ENCODE measurements around the gene ADARB2. TPM values are rescaled to one million over a fixed set of nuclear protein-coding genes. Genes with fewer than 3 reads are reported as not detected.
"Not testable (repeated sequence)": the region's sequence is repeated elsewhere in the genome, so short reads cannot be mapped to it uniquely, and the experiment has no call there.

The ADARB2 gene
- total and polyA plus RNA-seq, 3 experiments from 2014 or later: not detected

GRCh38 chr10:1162481-1163203 lies 574.7 kb downstream of the ADARB2 start:
- Mint-ChIP-seq H3K27ac (no peak overlapping the region), H3K27me3 (peaks cover 13 to 14% of the 10 kb centered on the region in 2 donors), H3K4me1 (no peaks in the 10 kb centered on the region), H3K4me3 (no peak overlapping the region), H3K36me3 (no peaks in the 10 kb centered on the region), H3K9me3 (no peaks in the 10 kb centered on the region)
- CTCF ChIA-PET: no interaction called here
- Histone ChIP-seq H3K4me1 (ENCODE audit: insufficient read depth, low read length) (no peaks in the 10 kb centered on the region), H3K27ac (ENCODE audit: low read depth, low read length) (no peak overlapping the region), H3K4me3 (ENCODE audit: low read length) (no peak overlapping the region), H3K36me3 (ENCODE audit: insufficient read depth, low read length) (no peaks in the 10 kb centered on the region), H3K27me3 (ENCODE audit: insufficient read depth, low read length, poor library complexity, severe bottlenecking) (no peaks in the 10 kb centered on the region), H3K9me3 (ENCODE audit: low read length) (no peaks in the 10 kb centered on the region)
- POLR2A ChIA-PET: no interaction called here
- no peak for DNase-seq

GRCh38 chr10:1161315-1161673 lies 576.0 kb downstream of the ADARB2 start:
- H3K27me3 ChIP-seq (ENCODE audit: insufficient read depth, low read length, poor library complexity, severe bottlenecking); H3K36me3 ChIP-seq (ENCODE audit: insufficient read depth, low read length); H3K4me1 Mint-ChIP-seq; H3K4me3 ChIP-seq (ENCODE audit: low read length); DNase-seq; CTCF ChIA-PET; POLR2A ChIA-PET; H3K27ac Mint-ChIP-seq; H3K4me1 ChIP-seq (ENCODE audit: insufficient read depth, low read length); H3K9me3 Mint-ChIP-seq; H3K9me3 ChIP-seq (ENCODE audit: low read length); H3K27ac ChIP-seq (ENCODE audit: low read depth, low read length); H3K36me3 Mint-ChIP-seq; H3K4me3 Mint-ChIP-seq: not testable (repeated sequence)
- peaks cover 10% of the 10 kb centered on the region in 2 donors for H3K27me3 Mint-ChIP-seq

GRCh38 chr10:1160561-1161314 lies 576.6 kb downstream of the ADARB2 start:
- POLR2A ChIA-PET: no interaction called here
- H3K27ac ChIP-seq (ENCODE audit: low read depth, low read length): peak overlapping the region; percentile 24
- H3K27me3 ChIP-seq (ENCODE audit: insufficient read depth, low read length, poor library complexity, severe bottlenecking): no peaks in the 10 kb centered on the region
- Mint-ChIP-seq H3K27me3 (peaks cover 7 to 10% of the 10 kb centered on the region in 2 donors), H3K4me1 (no peaks in the 10 kb centered on the region), H3K36me3 (no peaks in the 10 kb centered on the region), H3K27ac (peak overlapping the region in 1 of 8 donors; percentile 57), H3K9me3 (no peaks in the 10 kb centered on the region), H3K4me3 (no peak overlapping the region)
- H3K9me3 ChIP-seq (ENCODE audit: low read length): no peaks in the 10 kb centered on the region
- DNase-seq: no peak
- H3K4me3 ChIP-seq (ENCODE audit: low read length): no peak overlapping the region
- no peaks in the 10 kb centered on the region for H3K4me1 ChIP-seq (ENCODE audit: insufficient read depth, low read length)
- CTCF ChIA-PET: no interaction called here
- H3K36me3 ChIP-seq (ENCODE audit: insufficient read depth, low read length): no peaks in the 10 kb centered on the region

- H3K4me1 Mint-ChIP-seq: no peaks in the 10 kb centered on the region
- no peaks in the 10 kb centered on the region for H3K36me3 Mint-ChIP-seq
- H3K4me3 Mint-ChIP-seq: peak overlapping the region in 1 of 7 donors; percentile 76
These were observed 577.9 kb downstream of the ADARB2 start for GRCh38 chr10:1159131-1160061.

GRCh38 chr10:1158536-1158935 lies 578.8 kb downstream of the ADARB2 start:
- H3K27ac Mint-ChIP-seq; H3K36me3 ChIP-seq (ENCODE audit: insufficient read depth, low read length); H3K4me3 Mint-ChIP-seq; H3K4me1 Mint-ChIP-seq; H3K4me1 ChIP-seq (ENCODE audit: insufficient read depth, low read length); H3K9me3 ChIP-seq (ENCODE audit: low read length); H3K36me3 Mint-ChIP-seq; CTCF ChIA-PET; H3K9me3 Mint-ChIP-seq; H3K27me3 Mint-ChIP-seq; H3K4me3 ChIP-seq (ENCODE audit: low read length); DNase-seq; POLR2A ChIA-PET; H3K27me3 ChIP-seq (ENCODE audit: insufficient read depth, low read length, poor library complexity, severe bottlenecking): not testable (repeated sequence)
- H3K27ac ChIP-seq (ENCODE audit: low read depth, low read length): peak overlapping the region; percentile 51

More at GRCh38 chr10:1159131-1160061, 577.9 kb downstream of the ADARB2 start:
- Histone ChIP-seq H3K27me3 (ENCODE audit: insufficient read depth, low read length, poor library complexity, severe bottlenecking) (no peaks in the 10 kb centered on the region), H3K36me3 (ENCODE audit: insufficient read depth, low read length) (no peaks in the 10 kb centered on the region), H3K27ac (ENCODE audit: low read depth, low read length) (peak overlapping the region; percentile 51), H3K9me3 (ENCODE audit: low read length) (no peaks in the 10 kb centered on the region), H3K4me1 (ENCODE audit: insufficient read depth, low read length) (no peaks in the 10 kb centered on the region), H3K4me3 (ENCODE audit: low read length) (no peak overlapping the region)
- no peak for DNase-seq
- H3K27me3 Mint-ChIP-seq: peaks cover 5 to 10% of the 10 kb centered on the region in 2 donors
- H3K9me3 Mint-ChIP-seq: no peaks in the 10 kb centered on the region
- H3K27ac Mint-ChIP-seq: no peak overlapping the region
- CTCF ChIA-PET: no interaction called here
- POLR2A ChIA-PET: no interaction called here

- POLR2A ChIA-PET: no interaction called here
- no peaks in the 10 kb centered on the region for H3K36me3 ChIP-seq (ENCODE audit: insufficient read depth, low read length)
- no peak overlapping the region for H3K4me3 ChIP-seq (ENCODE audit: low read length)
- Mint-ChIP-seq H3K27me3 (peaks cover 4% of the 10 kb centered on the region in 2 donors), H3K9me3 (no peaks in the 10 kb centered on the region), H3K4me1 (no peaks in the 10 kb centered on the region), H3K27ac (no peak overlapping the region), H3K4me3 (no peak overlapping the region), H3K36me3 (no peaks in the 10 kb centered on the region)
- H3K27ac ChIP-seq (ENCODE audit: low read depth, low read length): no peak overlapping the region
- CTCF ChIA-PET: no interaction called here
- no peaks in the 10 kb centered on the region for H3K4me1 ChIP-seq (ENCODE audit: insufficient read depth, low read length)
- H3K27me3 ChIP-seq (ENCODE audit: insufficient read depth, low read length, poor library complexity, severe bottlenecking): no peaks in the 10 kb centered on the region
- DNase-seq: no peak
- H3K9me3 ChIP-seq (ENCODE audit: low read length): no peaks in the 10 kb centered on the region
These were observed 579.3 kb downstream of the ADARB2 start for GRCh38 chr10:1158066-1158465.

- Histone ChIP-seq H3K27ac (ENCODE audit: low read depth, low read length) (no peak overlapping the region), H3K4me1 (ENCODE audit: insufficient read depth, low read length) (no peaks in the 10 kb centered on the region), H3K4me3 (ENCODE audit: low read length) (no peak overlapping the region), H3K9me3 (ENCODE audit: low read length) (no peaks in the 10 kb centered on the region), H3K36me3 (ENCODE audit: insufficient read depth, low read length) (no peaks in the 10 kb centered on the region), H3K27me3 (ENCODE audit: insufficient read depth, low read length, poor library complexity, severe bottlenecking) (no peaks in the 10 kb centered on the region)
- ChIA-PET POLR2A (no interaction called here), CTCF (no interaction called here)
- Mint-ChIP-seq H3K36me3 (no peaks in the 10 kb centered on the region), H3K27me3 (peaks cover 2 to 4% of the 10 kb centered on the region in 2 donors), H3K27ac (no peak overlapping the region), H3K9me3 (no peaks in the 10 kb centered on the region), H3K4me1 (no peaks in the 10 kb centered on the region), H3K4me3 (no peak overlapping the region)
- no peak for DNase-seq
These were observed 579.8 kb downstream of the ADARB2 start for GRCh38 chr10:1157615-1157933.

- H3K4me1 ChIP-seq (ENCODE audit: insufficient read depth, low read length): no peaks in the 10 kb centered on the region
These were observed 580.3 kb downstream of the ADARB2 start for GRCh38 chr10:1156921-1157614.

More at GRCh38 chr10:1156921-1157614, 580.3 kb downstream of the ADARB2 start:
- H3K27ac Mint-ChIP-seq: no peak overlapping the region
- Histone ChIP-seq H3K27me3 (ENCODE audit: insufficient read depth, low read length, poor library complexity, severe bottlenecking) (no peaks in the 10 kb centered on the region), H3K9me3 (ENCODE audit: low read length) (no peaks in the 10 kb centered on the region), H3K36me3 (ENCODE audit: insufficient read depth, low read length) (no peaks in the 10 kb centered on the region), H3K27ac (ENCODE audit: low read depth, low read length) (no peak overlapping the region), H3K4me3 (ENCODE audit: low read length) (no peak overlapping the region)
- peaks cover 0 to 4% of the 10 kb centered on the region in 2 donors for H3K27me3 Mint-ChIP-seq
- no peaks in the 10 kb centered on the region for H3K4me1 Mint-ChIP-seq
- H3K36me3 Mint-ChIP-seq: no peaks in the 10 kb centered on the region
- no peak overlapping the region for H3K4me3 Mint-ChIP-seq
- POLR2A ChIA-PET: no interaction called here
- CTCF ChIA-PET: no interaction called here
- DNase-seq: no peak
- no peaks in the 10 kb centered on the region for H3K9me3 Mint-ChIP-seq
